ENCODE data around the gene TMEM88. TPM values are rescaled to one million over a fixed set of nuclear protein-coding genes. Genes with fewer than 3 reads are reported as not detected.
A peak's percentile ranks its signal among the peaks of the same experiment; 100 is the strongest.

TMEM88 gene
- total RNA-seq, 1 donor from 2014 or later: 15.4 TPM

DNA sequence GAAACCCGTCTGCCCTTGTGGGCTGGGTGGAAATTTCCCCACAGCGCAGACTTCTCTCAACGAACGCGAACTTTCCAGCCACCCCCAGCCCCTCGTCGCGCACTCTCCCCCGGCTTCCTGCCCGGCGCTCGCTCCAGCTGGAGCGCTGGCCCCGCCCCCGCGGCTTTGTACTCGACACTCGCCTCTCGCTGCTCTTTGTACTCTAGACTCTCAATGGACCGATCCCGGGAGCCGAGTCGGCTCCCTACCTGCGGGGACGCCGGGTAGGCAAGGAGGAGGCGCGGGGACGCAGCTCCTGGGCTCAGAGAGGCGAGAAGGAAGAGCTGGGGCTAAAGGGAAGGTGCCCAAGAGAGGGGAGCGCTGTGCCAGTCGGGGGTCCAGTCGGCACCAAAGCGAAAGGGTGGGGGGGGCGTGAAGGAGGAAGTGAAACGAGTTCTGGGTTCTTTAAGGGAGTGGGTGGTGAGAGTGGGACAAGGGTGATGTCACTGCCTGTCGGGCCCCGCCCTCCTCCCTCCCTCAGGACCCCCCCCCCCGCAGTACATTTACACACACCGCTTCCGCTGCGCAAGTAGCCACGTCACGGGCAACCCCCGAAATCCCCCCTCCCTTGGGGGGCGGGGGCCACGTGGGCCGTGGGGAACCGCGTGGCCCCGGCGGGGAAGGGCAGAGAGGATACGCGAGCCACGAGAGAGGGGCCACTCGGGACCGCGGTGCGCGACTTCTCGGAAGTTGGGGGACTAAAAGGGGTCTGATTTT is 11.2 kb upstream of the TMEM88 start:
- DNase-seq (ENCODE audit: low spot score in 2 of 2, unreplicated experiment in 2 of 2): peak in 1 of 2 experiments; percentile 82
- peak overlapping the region; percentile 95 for H3K4me3 Mint-ChIP-seq
- peak overlapping the region; percentile 99 for H3K27ac Mint-ChIP-seq
- H3K4me1 Mint-ChIP-seq: peaks cover 43% of the 10 kb centered on the region
- no peaks in the 10 kb centered on the region for H3K9me3 Mint-ChIP-seq
- no peaks in the 10 kb centered on the region for H3K27me3 Mint-ChIP-seq (ENCODE audit: low read depth)
- H3K36me3 Mint-ChIP-seq: peaks cover 6% of the 10 kb centered on the region
- TF ChIP-seq, protein P1, sequence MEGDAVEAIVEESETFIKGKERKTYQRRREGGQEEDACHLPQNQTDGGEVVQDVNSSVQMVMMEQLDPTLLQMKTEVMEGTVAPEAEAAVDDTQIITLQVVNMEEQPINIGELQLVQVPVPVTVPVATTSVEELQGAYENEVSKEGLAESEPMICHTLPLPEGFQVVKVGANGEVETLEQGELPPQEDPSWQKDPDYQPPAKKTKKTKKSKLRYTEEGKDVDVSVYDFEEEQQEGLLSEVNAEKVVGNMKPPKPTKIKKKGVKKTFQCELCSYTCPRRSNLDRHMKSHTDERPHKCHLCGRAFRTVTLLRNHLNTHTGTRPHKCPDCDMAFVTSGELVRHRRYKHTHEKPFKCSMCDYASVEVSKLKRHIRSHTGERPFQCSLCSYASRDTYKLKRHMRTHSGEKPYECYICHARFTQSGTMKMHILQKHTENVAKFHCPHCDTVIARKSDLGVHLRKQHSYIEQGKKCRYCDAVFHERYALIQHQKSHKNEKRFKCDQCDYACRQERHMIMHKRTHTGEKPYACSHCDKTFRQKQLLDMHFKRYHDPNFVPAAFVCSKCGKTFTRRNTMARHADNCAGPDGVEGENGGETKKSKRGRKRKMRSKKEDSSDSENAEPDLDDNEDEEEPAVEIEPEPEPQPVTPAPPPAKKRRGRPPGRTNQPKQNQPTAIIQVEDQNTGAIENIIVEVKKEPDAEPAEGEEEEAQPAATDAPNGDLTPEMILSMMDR (IDR thresholded peaks at IDR 0.05; ENCODE audit: unreplicated experiment): no peak

DNA sequence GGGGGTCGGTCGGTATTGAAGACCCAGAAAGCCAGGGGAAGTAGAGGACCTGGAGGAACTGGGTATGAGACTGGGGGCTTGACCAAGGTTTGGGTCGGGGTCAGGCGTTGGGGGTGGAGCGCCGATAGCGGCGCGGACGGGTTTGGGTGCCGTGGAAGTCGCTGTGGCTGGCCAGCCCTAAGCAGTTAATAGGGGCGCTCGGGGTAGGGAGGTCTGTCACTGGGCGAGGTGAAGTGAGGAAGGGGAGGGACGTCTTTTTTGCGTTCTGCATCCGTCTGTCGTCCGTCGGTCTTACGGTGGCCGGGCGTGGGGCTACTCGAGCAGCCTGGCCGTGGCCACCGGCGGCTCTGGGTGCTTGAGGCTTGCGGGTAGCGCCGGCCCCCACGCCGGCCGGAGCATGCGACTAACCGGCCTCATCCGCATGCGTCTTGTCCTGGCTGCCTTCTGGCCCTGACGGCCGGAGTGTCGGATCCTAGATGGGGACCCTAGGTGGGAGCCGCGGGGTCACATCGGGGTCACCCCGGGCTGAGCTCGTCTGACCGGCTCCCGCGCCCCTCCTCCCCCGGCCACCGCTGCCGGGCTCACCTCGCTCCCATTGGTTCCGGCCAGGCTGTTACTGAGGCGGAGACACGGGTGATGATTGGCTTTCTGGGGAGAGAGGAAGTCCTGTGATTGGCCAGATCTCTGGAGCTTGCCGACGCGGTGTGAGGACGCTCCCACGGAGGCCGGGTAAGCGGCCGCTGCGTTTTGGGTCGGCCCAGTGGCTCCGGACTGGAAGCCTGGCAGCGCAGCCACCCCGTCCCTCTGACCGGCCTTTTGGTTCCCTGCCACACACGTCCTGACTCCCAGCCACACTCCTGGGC is 10.3 kb upstream of the TMEM88 start:
- Mint-ChIP-seq H3K27ac (peak overlapping the region; percentile 99), H3K27me3 (ENCODE audit: low read depth) (no peaks in the 10 kb centered on the region)

DNA sequence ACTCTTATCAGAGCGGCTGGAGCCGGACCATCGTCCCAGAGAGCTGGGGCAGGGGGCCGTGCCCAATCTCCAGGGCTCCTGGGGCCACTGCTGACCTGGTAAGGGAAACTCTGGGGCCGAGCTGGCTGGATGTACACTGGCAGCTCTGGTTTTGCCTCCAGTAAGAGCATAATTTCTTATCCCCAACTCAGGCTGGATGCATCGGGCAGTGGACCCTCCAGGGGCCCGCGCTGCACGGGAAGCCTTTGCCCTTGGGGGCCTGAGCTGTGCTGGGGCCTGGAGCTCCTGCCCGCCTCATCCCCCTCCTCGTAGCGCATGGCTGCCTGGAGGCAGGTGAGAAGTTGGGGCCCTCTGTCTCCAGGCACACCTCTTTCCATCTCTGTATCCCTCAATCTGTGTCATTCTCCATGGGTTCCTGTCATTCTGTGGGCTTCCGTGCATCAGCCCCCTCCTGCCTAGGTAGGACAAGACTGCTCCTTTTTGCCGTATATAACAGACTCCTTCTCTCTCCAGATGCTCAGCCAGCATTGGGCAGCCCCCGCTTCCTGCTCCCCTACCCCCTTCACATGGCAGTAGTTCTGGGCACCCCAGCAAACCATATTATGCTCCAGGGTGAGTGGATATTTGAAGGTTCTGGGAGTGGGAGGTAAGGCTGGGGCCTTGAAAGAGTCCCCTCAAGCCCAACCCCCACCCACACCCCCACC is 9.4 kb upstream of the TMEM88 start:
- H3K9me3 Mint-ChIP-seq: no peaks in the 10 kb centered on the region
- TF ChIP-seq, protein P1 (IDR thresholded peaks at IDR 0.05; ENCODE audit: unreplicated experiment): no peak

More for the DNA sequence above, 10.3 kb upstream of the TMEM88 start:
- TF ChIP-seq, protein P1 (IDR thresholded peaks at IDR 0.05; ENCODE audit: unreplicated experiment): no peak
- Mint-ChIP-seq H3K4me3 (peak overlapping the region; percentile 95), H3K4me1 (peaks cover 34% of the 10 kb centered on the region), H3K9me3 (no peaks in the 10 kb centered on the region), H3K36me3 (peaks cover 9% of the 10 kb centered on the region)
- peak; percentile 74 to 83 for DNase-seq (ENCODE audit: low spot score in 2 of 2, unreplicated experiment in 2 of 2)

DNA sequence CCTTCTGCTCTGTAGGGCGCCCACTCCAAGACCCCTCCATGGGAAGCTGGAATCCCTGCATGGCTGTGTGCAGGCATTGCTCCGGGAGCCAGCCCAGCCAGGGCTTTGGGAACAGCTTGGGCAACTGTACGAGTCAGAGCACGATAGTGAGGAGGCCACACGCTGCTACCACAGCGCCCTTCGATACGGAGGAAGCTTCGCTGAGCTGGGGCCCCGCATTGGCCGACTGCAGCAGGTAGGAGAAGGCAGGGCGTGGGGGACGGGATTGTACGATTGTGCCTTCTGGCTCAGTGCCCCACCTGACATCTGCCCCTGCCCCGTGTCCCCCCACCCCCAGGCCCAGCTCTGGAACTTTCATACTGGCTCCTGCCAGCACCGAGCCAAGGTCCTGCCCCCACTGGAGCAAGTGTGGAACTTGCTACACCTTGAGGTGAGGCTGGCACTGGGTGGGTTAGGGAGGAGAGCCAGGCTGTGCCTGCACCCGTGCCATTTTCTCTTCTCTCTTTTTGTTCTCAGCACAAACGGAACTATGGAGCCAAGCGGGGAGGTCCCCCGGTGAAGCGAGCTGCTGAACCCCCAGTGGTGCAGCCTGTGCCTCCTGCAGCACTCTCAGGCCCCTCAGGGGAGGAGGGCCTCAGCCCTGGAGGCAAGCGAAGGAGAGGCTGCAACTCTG is 8.7 kb upstream of the TMEM88 start:
- Mint-ChIP-seq H3K27me3 (ENCODE audit: low read depth) (no peaks in the 10 kb centered on the region), H3K9me3 (no peaks in the 10 kb centered on the region), H3K27ac (no peak overlapping the region), H3K4me3 (no peak overlapping the region), H3K36me3 (peaks cover 12% of the 10 kb centered on the region), H3K4me1 (peaks cover 18% of the 10 kb centered on the region)
- DNase-seq (ENCODE audit: low spot score in 2 of 2, unreplicated experiment in 2 of 2): no peak
- TF ChIP-seq, protein P1 (IDR thresholded peaks at IDR 0.05; ENCODE audit: unreplicated experiment): no peak

More for the DNA sequence above, 9.4 kb upstream of the TMEM88 start:
- Mint-ChIP-seq H3K4me1 (peaks cover 25% of the 10 kb centered on the region), H3K27me3 (ENCODE audit: low read depth) (no peaks in the 10 kb centered on the region), H3K4me3 (peak overlapping the region; percentile 95), H3K36me3 (peaks cover 11% of the 10 kb centered on the region), H3K27ac (peak overlapping the region; percentile 99)
- DNase-seq (ENCODE audit: low spot score in 2 of 2, unreplicated experiment in 2 of 2): no peak
